CD4-positive, alpha-beta T cell treated with Interleukin-1 beta for 1 hour (primary cell): Measurements from ENCODE around the gene FHIP2A.
A peak's percentile ranks its signal among the peaks of the same experiment; 100 is the strongest.
"Not testable (repeated sequence)": the region's sequence is repeated elsewhere in the genome, so short reads cannot be mapped to it uniquely, and the experiment has no call there.

Source experiments
- DNase-seq, 2 donors: peaks; one replicate each; pipeline ENCODE4 v3.0.0-alpha.2; 2020 to 2022

Gene FHIP2A, protein sequence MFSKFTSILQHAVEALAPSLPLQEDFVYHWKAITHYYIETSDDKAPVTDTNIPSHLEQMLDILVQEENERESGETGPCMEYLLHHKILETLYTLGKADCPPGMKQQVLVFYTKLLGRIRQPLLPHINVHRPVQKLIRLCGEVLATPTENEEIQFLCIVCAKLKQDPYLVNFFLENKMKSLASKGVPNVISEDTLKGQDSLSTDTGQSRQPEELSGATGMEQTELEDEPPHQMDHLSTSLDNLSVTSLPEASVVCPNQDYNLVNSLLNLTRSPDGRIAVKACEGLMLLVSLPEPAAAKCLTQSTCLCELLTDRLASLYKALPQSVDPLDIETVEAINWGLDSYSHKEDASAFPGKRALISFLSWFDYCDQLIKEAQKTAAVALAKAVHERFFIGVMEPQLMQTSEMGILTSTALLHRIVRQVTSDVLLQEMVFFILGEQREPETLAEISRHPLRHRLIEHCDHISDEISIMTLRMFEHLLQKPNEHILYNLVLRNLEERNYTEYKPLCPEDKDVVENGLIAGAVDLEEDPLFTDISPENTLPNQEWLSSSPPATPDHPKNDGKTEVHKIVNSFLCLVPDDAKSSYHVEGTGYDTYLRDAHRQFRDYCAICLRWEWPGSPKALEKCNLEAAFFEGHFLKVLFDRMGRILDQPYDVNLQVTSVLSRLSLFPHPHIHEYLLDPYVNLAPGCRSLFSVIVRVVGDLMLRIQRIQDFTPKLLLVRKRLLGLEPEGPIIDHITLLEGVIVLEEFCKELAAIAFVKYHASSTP

GRCh38 chr10:114821293-114821914 is at the start of gene FHIP2A:
TSS of gene FHIP2A (plus strand) at chr10:114821780. CDS start at chr10:114822079, 299 bp downstream.
- peak; percentile 83 to 87 for DNase-seq

DNA sequence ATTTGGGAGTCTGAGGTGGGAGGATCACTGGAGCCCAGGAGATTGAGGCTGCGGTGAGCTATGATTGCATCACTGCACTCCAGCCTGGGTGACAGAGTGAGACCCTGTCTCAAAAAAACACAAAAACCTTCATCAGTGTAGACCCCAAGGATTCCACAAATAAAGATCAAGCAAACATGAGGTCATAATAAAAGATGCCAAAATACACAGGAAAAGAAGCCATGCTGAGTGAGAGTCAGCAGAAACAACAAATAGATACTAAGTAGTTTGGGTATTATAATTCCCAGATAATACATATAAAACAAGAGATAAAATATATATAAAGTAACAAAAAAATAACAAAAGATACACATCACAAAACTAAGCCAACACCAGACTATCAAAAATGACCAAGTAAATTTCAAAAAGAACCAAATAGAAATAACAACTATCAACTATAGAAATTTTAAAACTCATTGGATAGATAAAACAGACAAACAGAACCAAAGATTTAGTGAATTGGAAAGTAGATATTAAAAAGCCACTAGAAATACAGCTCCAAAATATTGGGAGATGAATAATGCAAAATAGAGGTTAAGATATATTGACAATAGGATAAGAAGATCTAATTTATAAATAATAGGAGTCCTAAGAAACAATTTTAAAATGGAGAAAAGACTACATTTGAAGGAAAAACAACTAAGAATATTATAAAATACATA is 48.9 kb upstream of the FHIP2A start:
- DNase-seq: no peak

- DNase-seq: no peak
Observed at GRCh38 chr10:114773197-114773532, 48.4 kb upstream of the FHIP2A start.

GRCh38 chr10:114775082-114775481 is 46.5 kb upstream of the FHIP2A start:
- not testable (repeated sequence) for DNase-seq

- no peak for DNase-seq
Observed at GRCh38 chr10:114777415-114777814, 44.2 kb upstream of the FHIP2A start.

GRCh38 chr10:114779803-114780576 is 41.6 kb upstream of the FHIP2A start:
- no peak for DNase-seq

DNA sequence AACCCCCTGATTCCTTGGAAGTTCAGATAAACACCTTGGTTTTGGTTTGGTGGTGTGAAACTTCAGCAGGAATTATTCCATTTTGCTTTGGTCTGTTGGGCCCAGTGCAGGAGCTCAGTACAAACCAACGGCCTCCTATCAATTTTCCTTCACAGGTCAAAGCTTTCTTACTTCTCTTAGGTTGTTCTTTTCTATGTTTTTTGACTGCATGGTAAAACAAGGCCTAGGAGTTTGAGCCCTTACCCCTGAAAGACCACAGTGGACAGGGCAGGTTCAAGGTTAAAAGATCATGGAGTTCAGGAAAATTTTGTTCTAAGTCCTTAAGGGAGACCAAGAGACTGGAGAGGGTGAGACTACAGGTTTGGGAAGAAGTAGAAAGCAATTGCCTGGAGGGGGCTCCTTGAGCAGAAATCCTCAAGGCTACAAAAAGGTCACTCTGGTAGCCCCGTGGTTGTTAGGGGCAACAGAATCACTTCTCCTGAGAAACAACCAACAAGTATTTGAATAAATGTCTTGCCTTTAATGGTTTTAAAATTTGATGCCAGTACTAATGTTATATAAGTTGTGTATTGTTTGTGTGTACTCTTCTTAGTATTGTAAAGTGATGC is 40.9 kb upstream of the FHIP2A start:
- DNase-seq: no peak

DNA sequence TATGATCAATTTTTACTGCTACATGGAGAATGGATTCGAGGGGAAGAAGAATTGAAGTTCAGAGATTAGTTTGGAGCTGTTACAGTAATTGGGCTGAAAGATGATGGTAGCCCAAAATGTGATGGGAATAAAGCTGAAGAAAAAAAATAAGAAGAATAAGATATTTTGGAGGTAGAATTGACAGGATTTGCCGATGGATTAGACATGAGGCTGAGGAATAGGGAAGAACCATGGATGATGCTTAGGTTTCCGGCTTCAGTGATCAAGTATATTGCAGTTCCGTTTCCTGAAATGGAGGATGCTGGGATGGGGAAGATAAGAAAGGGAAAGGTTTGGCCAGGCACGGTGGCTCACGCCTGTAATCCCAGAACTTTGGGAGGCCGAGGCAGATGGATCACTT is 38.9 kb upstream of the FHIP2A start:
- DNase-seq: no peak

- no peak for DNase-seq
Observed at GRCh38 chr10:114783686-114784085, 37.9 kb upstream of the FHIP2A start.

- DNase-seq: peak in 1 of 2 donors; percentile 47
Observed at GRCh38 chr10:114786492-114786891, 35.1 kb upstream of the FHIP2A start.

- not testable (repeated sequence) for DNase-seq
Observed at GRCh38 chr10:114787131-114787530, 34.4 kb upstream of the FHIP2A start.

- DNase-seq: no peak
Observed at GRCh38 chr10:114791768-114792167, 29.8 kb upstream of the FHIP2A start.

- DNase-seq: no peak
Observed at GRCh38 chr10:114795039-114795438, 26.5 kb upstream of the FHIP2A start.

DNA sequence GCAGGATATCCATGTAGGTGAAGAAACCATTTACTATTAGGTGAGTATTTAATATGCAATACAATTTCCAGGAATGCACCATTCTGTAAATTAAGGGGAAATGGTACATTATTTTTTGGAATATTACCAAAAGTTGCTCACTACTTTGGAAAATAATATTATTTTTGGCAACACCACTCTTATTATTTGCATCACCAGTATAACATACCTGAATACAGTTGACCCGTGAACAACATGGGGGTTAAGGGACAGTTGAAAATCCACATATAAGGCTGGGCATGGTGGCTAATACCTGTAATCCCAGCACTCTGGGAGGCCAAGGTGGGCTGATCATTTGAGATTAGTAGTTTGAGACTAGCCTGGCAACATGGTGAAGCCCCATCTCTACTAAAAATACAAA is 21.2 kb upstream of the FHIP2A start:
- no peak for DNase-seq

- peak in 1 of 2 donors; percentile 41 for DNase-seq
Observed at GRCh38 chr10:114801411-114801813, 20.2 kb upstream of the FHIP2A start.

GRCh38 chr10:114802177-114802576 is 19.4 kb upstream of the FHIP2A start:
- DNase-seq: no peak

DNA sequence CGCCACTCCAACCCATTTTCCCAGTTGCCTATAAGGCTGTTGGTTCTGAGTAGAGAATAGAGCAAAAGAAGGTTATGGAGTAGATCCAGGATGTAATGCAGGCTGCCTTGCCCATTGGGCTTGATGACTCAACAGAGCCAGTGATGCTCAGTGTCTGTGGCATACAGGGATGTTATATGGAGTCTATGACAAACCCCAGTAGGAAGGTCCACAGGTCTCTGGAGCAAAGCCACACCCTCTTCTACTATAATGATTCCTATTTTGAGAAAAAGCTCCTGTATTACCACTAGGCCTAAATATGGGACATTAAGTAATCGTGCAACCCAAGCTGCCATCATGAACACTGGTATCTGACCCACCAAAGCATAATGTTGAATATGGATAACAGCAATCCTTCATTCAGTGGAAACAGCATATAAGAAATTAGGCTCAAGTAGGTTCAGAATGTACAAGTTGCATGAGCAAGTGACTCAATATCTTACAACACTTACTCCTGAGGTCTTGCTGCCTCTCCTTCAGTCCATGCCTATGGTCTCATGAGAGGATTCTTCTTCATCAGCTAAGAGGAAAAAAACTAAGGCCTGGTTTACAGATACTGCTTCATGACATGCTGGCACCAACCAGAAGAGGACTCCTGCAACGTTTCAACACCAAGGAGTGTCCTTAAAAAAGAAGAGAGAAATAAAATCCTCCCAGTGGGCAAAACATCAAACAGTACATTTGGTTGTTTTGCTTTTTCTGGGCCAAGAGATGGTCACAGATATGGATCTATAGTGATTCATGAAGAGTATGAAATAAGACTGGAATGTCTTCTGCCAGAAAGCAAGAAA is 14.8 kb upstream of the FHIP2A start:
- no peak for DNase-seq

DNA sequence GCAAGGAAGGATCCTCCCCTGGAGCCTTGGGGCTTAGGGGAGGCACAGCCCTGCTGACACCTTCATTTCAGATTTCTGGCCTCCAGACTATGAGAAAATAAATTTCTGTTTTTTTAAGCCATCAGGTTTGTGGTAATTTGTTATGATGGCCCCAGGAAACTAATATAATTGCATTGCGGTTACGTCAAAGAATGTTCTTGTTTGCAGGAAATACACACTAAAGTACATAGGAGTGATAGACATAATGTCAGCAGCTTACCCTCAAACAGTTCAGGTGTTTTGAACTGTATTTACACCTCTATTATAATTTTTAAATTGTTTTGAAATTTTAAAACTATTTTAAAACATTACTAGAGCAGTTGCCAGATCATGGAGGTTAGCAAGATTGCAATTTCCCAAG is 12.6 kb upstream of the FHIP2A start:
- DNase-seq: no peak

GRCh38 chr10:114810926-114811325 is 10.7 kb upstream of the FHIP2A start:
- DNase-seq: peak in 1 of 2 donors; percentile 27

- no peak for DNase-seq
Observed at GRCh38 chr10:114811862-114812261, 9.7 kb upstream of the FHIP2A start.

- DNase-seq: no peak
Observed at GRCh38 chr10:114815791-114816190, 5.8 kb upstream of the FHIP2A start.
